HCEC 1CT (cell line): ENCODE data around the gene ARMH4.

Experiments
- DNase-seq: peaks from one replicate; pipeline ENCODE4 v3.0.0-alpha.2; 2017

Gene ARMH4

GRCh38 chr14:58098507-58098906, 53.5 kb downstream of the ARMH4 start:
- no peak for DNase-seq

DNA sequence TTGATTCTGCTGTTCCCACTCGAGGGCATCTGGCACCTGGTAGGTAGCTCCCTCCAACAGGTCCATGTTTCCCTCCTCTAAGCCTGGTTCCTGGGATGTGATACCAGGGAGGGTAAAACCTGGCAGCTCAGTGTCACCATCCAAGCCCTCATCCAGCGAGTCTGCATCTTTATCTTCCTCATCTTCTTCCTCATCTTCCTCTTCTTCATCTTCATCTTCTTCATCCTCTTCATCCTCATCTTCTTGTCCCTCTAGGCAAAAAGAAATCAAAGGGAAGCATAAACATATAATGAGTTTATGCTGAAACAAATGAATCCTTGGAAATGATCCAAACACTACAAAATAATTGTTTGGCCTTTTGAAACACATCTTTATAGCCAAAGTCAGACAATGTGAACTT, 55.3 kb downstream of the ARMH4 start:
- DNase-seq = no peak

DNA sequence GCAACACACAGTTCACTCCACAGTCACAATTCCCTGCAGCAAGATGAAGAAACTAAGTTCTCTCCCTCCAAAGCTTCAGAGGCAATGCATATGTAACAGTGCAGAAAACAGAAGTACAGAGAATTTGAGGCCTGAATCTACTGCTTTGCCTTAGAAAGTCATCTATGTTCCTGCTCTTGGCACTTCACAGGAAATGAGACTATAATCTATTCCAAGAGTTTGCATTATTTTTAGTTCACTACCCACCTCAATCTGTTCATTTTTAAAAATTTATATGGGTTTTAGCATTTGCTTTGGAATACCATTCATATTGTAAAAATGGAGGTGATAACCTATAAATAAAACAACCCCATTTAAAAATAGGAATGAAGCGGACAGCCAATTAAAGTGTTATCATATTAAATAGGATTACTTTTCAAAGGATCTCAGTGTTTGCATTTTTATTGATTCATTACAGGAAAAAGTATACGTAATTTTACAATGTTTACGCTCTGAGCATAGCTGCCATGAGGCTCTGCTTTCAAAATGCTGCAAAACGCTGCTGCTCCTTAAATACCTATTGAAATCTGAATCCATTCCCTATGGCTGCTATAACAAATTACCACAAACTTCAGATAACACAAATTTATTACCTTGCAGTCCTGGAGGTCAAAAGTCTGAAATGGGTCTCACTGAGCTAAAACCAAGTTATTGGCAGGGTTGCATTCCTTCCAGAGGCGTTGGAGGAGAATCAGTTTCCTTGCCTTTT, 60.0 kb downstream of the ARMH4 start:
- no peak for DNase-seq

GRCh38 chr14:58089612-58090011, 62.4 kb downstream of the ARMH4 start:
- no peak for DNase-seq

DNA sequence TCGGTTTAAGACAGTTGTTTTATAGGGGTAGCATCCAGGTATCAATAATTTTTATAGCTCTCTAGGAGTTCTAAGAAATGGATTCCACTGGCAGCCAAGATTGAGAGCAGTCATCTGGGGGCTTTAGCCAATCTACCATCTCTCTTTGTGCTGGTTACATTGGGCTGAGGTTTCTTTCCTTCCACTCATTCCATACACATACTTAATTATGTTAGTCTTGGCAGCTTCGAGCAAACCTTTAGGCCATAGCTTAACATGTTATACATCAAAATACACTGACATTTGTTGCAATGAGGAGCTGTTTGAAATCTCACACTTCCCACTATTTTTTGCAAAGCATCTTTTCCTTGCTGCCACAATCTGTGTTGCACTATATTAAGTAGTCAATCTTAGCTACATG, 63.1 kb downstream of the ARMH4 start:
- DNase-seq = no peak

- DNase-seq = no peak
These were observed 66.1 kb downstream of the ARMH4 start for GRCh38 chr14:58085877-58086276.

GRCh38 chr14:58082491-58083098, 69.4 kb downstream of the ARMH4 start:
- peak; percentile 90 for DNase-seq

- peak; percentile 48 for DNase-seq
These were observed 70.0 kb downstream of the ARMH4 start for GRCh38 chr14:58082011-58082410.

- peak; percentile 51 for DNase-seq
These were observed 73.5 kb downstream of the ARMH4 start for GRCh38 chr14:58078471-58078870.

GRCh38 chr14:58078068-58078467, 73.9 kb downstream of the ARMH4 start:
- peak; percentile 89 for DNase-seq

DNA sequence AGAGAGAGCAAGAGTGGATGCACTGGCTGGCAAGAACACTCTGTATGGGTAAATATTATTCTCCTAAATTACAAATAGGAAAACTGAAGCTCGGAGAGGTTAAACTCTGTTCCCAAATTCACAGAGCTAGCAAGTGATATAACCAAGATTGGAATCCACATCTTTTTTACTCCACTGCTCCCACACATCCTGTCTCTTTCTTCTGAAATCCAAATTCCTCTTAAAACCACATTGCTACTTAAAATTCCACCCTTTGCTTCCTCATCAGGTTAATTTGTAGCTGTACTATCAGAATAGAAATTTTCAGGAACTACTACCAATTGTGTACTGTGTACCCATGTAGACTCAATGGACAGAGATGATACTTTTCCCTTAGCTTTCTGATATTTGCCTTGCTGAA, 74.4 kb downstream of the ARMH4 start:
- DNase-seq = peak; percentile 72

DNA sequence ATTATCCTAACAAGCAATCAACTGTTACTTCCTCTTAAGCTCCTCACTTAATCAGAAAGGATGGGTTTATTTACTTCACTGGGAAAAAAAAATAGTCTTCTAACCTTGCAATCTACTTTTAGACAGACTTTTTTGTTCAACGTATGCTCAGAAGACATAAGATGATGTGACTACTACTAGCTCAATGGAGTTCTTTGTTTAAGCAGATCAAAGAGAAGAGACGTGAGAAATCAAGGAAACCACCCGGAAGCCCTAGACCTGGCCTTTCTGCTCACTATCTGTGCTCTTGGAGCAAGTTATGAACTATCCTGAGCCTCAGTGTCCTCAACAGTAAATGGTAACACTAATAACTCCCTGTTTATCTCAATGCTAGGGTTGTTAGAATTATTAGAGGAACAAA, 78.5 kb downstream of the ARMH4 start:
- DNase-seq = no peak

- DNase-seq = peak; percentile 66
These were observed 79.5 kb downstream of the ARMH4 start for GRCh38 chr14:58072288-58073071.

DNA sequence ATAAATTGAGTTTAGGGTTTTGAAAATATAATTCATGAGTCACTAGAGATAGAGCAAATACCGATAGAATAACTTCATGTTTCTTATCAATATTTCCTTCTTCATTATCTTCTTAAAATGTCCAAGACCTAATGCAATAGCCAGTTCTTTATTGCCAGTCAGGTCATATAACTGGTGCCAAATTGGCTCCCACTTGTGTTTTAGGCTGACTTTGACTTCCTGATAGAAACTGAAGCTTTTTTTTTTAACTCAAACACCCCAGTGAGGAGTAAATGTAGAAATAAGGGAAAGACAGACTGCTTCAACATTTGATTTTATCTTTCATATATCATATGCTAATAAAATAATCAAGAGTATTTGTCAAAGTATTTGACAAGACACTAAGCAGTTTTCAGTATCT, 80.7 kb downstream of the ARMH4 start:
- no peak for DNase-seq

DNA sequence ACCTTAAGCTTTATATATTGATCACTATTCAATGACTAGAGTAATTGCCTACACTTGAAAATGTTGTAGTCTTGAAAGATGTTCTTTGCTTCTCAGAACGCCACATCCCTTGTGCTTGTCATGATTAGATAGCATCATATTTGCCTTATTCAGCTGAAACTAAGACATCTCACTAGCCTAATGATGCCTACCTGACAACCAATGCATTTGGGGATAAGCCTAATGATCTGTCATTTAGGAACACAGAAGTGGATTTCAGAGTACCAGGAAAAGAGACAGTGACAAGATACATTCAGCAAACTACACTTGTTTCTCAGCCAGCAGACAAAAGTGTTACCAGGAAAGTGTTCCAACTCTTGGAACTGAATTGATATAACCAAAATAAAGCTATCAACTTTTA, 83.7 kb downstream of the ARMH4 start:
- DNase-seq = no peak

DNA sequence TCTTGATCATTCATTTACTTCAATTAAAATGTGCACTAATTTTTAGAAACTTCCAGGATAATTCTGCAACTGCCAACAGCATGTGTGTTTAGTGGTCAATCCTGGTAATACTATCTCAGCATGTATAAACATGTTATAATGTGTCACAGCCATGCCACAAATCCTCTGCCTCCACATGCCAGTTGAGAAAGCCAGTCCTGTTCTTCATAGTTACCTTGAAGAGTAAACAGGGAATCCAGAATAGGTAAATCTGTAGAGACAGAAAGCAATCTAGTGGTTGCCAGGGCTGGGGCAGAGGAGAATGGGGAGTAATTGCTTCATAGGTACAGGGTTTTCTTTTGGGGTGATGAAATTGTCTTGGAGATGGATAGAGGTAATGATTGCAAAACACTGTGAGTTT, 85.9 kb downstream of the ARMH4 start:
- no peak for DNase-seq

GRCh38 chr14:58061581-58061980, 90.4 kb downstream of the ARMH4 start:
- no peak for DNase-seq

GRCh38 chr14:58060898-58061297, 91.1 kb downstream of the ARMH4 start:
- no peak for DNase-seq

GRCh38 chr14:58060077-58060476, 91.9 kb downstream of the ARMH4 start:
- no peak for DNase-seq

DNA sequence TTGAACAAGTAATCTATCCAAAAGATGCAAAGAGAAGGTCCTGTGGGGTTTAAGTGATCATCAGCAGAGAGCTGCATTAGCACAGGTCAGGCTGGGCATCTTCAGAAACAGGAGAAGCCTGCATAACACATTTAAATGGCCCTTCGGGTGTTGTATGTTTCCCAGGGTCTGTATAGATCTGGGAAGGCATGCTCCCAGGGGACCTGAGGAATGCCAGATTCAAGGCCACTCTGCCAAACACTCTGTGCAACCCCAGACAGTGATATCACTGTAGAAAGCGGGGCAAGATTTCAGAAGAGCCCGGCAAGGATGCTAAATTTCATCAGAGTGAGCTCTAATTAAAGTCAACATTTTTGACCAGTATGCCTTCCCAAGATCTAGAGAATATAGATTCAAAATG, 92.9 kb downstream of the ARMH4 start:
- DNase-seq = no peak

DNA sequence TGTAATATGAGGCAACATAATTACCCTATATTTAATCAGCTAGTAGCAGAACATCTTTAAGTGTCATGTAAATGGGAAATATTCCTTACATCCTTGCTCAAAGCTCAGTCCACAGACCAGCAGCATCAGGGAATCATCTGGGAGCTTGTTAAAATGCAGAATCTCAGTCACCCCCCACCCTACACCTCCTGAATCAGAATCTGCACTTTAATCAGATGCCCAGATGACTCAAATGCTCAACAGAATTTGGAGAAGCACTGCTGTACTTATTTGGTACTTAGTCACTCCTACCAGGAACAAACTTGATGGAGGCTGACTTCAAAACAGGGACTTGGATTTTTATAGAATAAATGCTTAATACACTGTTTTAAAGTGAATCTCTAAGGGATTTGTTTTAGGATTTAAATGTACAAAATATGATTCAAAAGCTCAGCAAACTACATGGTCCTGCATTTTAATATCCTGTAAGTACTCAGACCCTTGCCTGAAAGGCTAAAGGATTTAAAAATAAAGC, 96.5 kb downstream of the ARMH4 start:
- DNase-seq = no peak

DNA sequence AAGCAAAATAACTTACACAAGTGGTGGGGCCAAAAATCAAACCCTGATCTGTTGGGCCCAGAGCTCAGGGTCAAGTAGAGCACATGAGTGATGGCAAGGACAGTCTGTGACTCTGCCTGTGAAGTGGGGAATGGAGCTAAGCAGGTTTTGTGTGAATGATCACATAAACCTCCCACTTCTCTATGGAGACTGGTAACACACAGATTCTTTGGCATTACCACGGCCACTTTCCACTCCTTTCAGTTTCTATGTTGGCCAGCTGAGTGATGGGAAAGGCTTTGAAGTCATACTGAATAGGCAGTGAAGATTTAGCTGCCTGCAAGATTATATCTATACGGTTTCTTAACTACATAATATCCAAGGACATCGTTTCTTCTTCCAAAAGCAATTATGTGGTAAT, 97.9 kb downstream of the ARMH4 start:
- no peak for DNase-seq

DNA sequence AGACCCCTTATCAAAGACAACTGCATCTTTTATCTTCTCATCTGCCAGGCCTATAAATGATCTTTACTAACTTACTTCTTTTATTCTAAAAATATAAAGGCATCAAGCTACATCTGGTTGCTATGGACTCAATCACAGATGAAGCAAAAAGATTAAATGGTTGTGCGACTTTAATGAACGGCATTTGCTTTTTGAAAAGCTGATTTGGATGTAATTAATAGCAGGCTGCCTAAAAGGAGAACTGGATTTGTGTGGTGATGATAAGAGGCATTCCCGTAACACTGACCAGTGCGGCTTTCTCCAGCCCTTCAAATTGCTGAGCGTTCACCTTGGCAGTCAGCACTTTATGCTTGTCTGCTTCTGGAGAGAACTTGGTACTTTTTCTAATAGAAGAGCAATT, 103.8 kb downstream of the ARMH4 start:
- no peak for DNase-seq

DNA sequence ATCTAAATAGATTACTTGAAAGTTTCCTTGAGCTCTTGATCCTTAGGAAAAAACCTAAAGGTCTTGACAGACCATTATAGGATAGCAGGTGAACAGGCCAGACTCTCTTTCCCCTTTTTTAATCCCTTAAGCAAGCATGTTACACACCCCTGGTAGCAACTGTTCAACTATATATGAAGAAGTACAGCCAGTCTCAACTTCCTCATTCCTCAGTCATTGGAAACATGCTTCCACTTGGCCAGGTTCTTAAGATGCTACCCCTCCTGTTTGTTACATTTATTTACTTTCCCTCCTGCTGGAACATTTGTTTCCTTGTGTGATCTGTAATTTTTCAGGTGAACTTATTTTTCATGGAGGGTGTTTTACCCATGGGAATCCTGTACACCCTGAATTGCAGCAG, 124.1 kb downstream of the ARMH4 start:
- no peak for DNase-seq
